GM23338 (cell line): ENCODE data around the gene STK17A.

ENCODE experiments used
- CTCF ChIP-seq, 2 experiments: fragments of 200-600 bp in 1 of 2; sonication (generic) in 1 of 2; conservative IDR thresholded peaks; 2 replicates each; pipeline versions ENCODE4 v1.5.1 to v1.6.1; 2016 to 2017; ENCODE audit warnings: antibody characterized with exemption in 2 of 2, low read depth in 2 of 2, mild to moderate bottlenecking in 2 of 2, moderate library complexity in 1 of 2
- ZNF114 ChIP-seq: fragments of 250-450 bp; sonication (Bioruptor Pico); IDR thresholded peaks from 2 replicates; pipeline ENCODE4 v1.5.0; 2020; ENCODE audit warnings: mild to moderate bottlenecking, moderate library complexity

GRCh38 chr7:43565786-43566185 lies 17.1 kb upstream of the STK17A start:
- TF ChIP-seq CTCF (conservative IDR thresholded peaks at IDR 0.05; ENCODE audit: low read depth in 2 of 2), result no peak
- TF ChIP-seq ZNF114 (CRISPR knock-in tag), result no peak
